Loucy (cell line): Measurements from ENCODE around the gene C22orf31.

Experiments
- EZH2phosphoT487 ChIP-seq: fragments of 200-600 bp; IDR thresholded peaks from 2 replicates; pipeline ENCODE4 v1.6.1; 2018; ENCODE audit warnings: antibody characterized with exemption, mild to moderate bottlenecking, moderate library complexity, borderline replicate concordance
- TF ChIP-seq, protein P1 (sequence below): fragments of 200-600 bp; sonication (generic); conservative IDR thresholded peaks from 2 replicates; pipeline ENCODE4 v1.5.1; 2014; ENCODE audit warnings: mild to moderate bottlenecking, antibody characterized with exemption, low read length

DNA sequence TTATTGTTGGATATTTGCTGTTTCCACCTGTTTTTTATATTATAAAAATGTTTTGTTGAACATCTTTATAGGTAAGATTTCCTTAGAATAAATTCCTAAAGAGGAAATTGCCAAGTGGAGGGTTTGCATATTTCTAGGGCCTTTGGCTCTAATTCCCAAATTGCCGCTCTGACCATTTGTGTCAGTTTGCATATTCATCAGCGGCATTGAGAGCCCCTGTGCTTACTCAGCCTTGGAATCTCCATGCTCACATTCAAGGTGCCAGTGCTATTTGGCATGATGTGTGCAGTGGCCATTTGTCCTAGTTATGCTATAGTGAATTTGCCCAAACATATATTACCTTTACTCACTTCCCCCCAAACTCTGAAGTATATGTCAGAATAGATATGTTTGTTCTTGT is 36.7 kb upstream of the C22orf31 start:
- TF ChIP-seq, protein P1, sequence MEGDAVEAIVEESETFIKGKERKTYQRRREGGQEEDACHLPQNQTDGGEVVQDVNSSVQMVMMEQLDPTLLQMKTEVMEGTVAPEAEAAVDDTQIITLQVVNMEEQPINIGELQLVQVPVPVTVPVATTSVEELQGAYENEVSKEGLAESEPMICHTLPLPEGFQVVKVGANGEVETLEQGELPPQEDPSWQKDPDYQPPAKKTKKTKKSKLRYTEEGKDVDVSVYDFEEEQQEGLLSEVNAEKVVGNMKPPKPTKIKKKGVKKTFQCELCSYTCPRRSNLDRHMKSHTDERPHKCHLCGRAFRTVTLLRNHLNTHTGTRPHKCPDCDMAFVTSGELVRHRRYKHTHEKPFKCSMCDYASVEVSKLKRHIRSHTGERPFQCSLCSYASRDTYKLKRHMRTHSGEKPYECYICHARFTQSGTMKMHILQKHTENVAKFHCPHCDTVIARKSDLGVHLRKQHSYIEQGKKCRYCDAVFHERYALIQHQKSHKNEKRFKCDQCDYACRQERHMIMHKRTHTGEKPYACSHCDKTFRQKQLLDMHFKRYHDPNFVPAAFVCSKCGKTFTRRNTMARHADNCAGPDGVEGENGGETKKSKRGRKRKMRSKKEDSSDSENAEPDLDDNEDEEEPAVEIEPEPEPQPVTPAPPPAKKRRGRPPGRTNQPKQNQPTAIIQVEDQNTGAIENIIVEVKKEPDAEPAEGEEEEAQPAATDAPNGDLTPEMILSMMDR, result no peak
- TF ChIP-seq EZH2phosphoT487, result no peak
